Right lung (tissue), 5 donors: ENCODE results near the gene SIM2. TPM values are rescaled to one million over a fixed set of nuclear protein-coding genes. Genes with fewer than 3 reads are reported as not detected.
A peak's percentile ranks its signal among the peaks of the same experiment; 100 is the strongest.

ENCODE experiments used
- DNase-seq, 2 donors: peaks; one replicate each; pipeline ENCODE4 v3.0.0-alpha.2; 2013
- polyA plus RNA-seq, 5 donors: library from polyadenylated mRNA; unstranded; fragments of 120-200 nt; gene quantifications; one replicate each; pipeline versions ENCODE4 v1.2.1 to v1.2.3, GENCODE V29; 2013; ENCODE audit warnings: inconsistent platforms in 1 of 5, low replicate concordance in 1 of 5; ENCODE audit not compliant: insufficient read length in 5 of 5, insufficient read depth in 1 of 5

Gene SIM2
- polyA plus RNA-seq, 5 donors: 0.99 to 1.9 (median 1.3) TPM

GRCh38 chr21:36735201-36735515 is 36.2 kb downstream of the SIM2 start:
- DNase-seq: no peak

- no peak for DNase-seq
Measured at GRCh38 chr21:36735724-36736320, 36.9 kb downstream of the SIM2 start.

GRCh38 chr21:36738489-36739126 is 39.7 kb downstream of the SIM2 start:
- DNase-seq: no peak

- DNase-seq: no peak
Measured at GRCh38 chr21:36741506-36741905, 42.6 kb downstream of the SIM2 start.

- no peak for DNase-seq
Measured at GRCh38 chr21:36743008-36743407, 44.1 kb downstream of the SIM2 start.

- no peak for DNase-seq
Measured at GRCh38 chr21:36743446-36743845, 44.5 kb downstream of the SIM2 start.

- no peak for DNase-seq
Measured at GRCh38 chr21:36744190-36744559, 45.3 kb downstream of the SIM2 start.

GRCh38 chr21:36744560-36745231 is 45.8 kb downstream of the SIM2 start:
- peak in 1 of 2 donors; percentile 67 for DNase-seq

GRCh38 chr21:36745459-36745858 is 46.5 kb downstream of the SIM2 start:
- no peak for DNase-seq

- no peak for DNase-seq
Measured at GRCh38 chr21:36747041-36747814, 48.3 kb downstream of the SIM2 start.

GRCh38 chr21:36747815-36748383 is 49.0 kb downstream of the SIM2 start:
- no peak for DNase-seq

- peak in 1 of 2 donors; percentile 57 for DNase-seq
Measured at GRCh38 chr21:36749935-36750575, 51.1 kb downstream of the SIM2 start.

GRCh38 chr21:36750576-36750959 is 51.7 kb downstream of the SIM2 start:
- no peak for DNase-seq

- no peak for DNase-seq
Measured at GRCh38 chr21:36751383-36751782, 52.5 kb downstream of the SIM2 start.

- no peak for DNase-seq
Measured at GRCh38 chr21:36753556-36753955, 54.6 kb downstream of the SIM2 start.

GRCh38 chr21:36754241-36754898 is 55.5 kb downstream of the SIM2 start:
- DNase-seq: no peak

- no peak for DNase-seq
Measured at GRCh38 chr21:36756527-36756926, 57.6 kb downstream of the SIM2 start.

- no peak for DNase-seq
Measured at GRCh38 chr21:36757196-36757595, 58.3 kb downstream of the SIM2 start.

GRCh38 chr21:36759348-36760083 is 60.6 kb downstream of the SIM2 start:
- DNase-seq: no peak

- no peak for DNase-seq
Measured at GRCh38 chr21:36761685-36762084, 62.8 kb downstream of the SIM2 start.

- no peak for DNase-seq
Measured at GRCh38 chr21:36762642-36763041, 63.7 kb downstream of the SIM2 start.
